Chondrocyte (in vitro differentiated cells): Measurements from ENCODE around the gene MAP2. TPM values are rescaled to one million over a fixed set of nuclear protein-coding genes. Genes with fewer than 3 reads are reported as not detected.

ENCODE experiments used
- DNase-seq: peaks from one replicate; pipeline ENCODE4 v3.0.0; 2021; ENCODE audit warnings: mixed read lengths, low spot score
- H3K27ac Mint-ChIP-seq: one replicate; pipeline ENCODE4 v1.8.0; 2021; ENCODE audit warnings: mild to moderate bottlenecking, moderate library complexity, mixed read lengths; ENCODE audit not compliant: unreplicated experiment
- H3K27me3 Mint-ChIP-seq: 2 replicates; pipeline ENCODE4 v1.8.0; 2021; ENCODE audit warnings: low read depth, mixed read lengths
- H3K36me3 Mint-ChIP-seq: 2 replicates; pipeline ENCODE4 v1.8.0; 2021; ENCODE audit warnings: low read depth, mixed read lengths
- H3K4me1 Mint-ChIP-seq: 2 replicates; pipeline ENCODE4 v1.8.0; 2021; ENCODE audit warnings: low read depth, mild to moderate bottlenecking, mixed read lengths
- H3K4me3 Mint-ChIP-seq: one replicate; pipeline ENCODE4 v1.8.0; 2021; ENCODE audit warnings: mild to moderate bottlenecking, moderate library complexity, mixed read lengths; ENCODE audit not compliant: unreplicated experiment
- H3K9me3 Mint-ChIP-seq: 2 replicates; pipeline ENCODE4 v1.8.0; 2021; ENCODE audit warnings: low read depth, mixed read lengths
- total RNA-seq: library from RNA; stranded (reverse); gene quantifications from 3 replicates; pipeline ENCODE4 v1.2.1, GENCODE V29; 2021
- TF ChIP-seq, protein P1 (sequence below): fragments of 200-600 bp; sonication (generic); IDR thresholded peaks from 2 replicates; pipeline ENCODE4 v1.5.0; 2021; ENCODE audit warnings: antibody characterized with exemption, mild to moderate bottlenecking, moderate library complexity

Gene MAP2
- total RNA-seq, 1 donor from 2014 or later = 13.9 TPM

DNA sequence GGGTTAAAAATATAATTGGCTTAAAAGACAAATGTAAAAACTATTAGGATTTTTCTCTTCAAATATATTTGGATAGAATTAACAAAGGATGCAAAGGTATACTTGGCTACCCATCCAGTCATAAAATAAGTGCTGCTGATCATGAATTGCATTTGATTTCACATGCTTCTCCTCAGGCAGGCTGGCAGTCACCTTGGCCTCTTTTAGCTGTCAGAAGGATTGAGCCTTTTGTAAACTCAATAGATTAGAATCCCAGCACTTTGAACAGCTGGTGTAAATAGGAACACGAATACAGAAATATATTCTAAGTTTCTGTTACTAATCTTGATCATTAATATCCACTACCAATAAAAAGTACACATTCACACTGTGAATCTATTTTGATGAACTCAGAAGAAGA is 178.4 kb downstream of the MAP2 start:
- Mint-ChIP-seq H3K4me1 (no peaks in the 10 kb centered on the region), H3K4me3 (no peak overlapping the region), H3K9me3 (peaks cover 8% of the 10 kb centered on the region), H3K27me3 (peaks cover 4% of the 10 kb centered on the region), H3K36me3 (peaks cover 2% of the 10 kb centered on the region), H3K27ac (no peak overlapping the region)
- DNase-seq = no peak
- TF ChIP-seq, protein P1, sequence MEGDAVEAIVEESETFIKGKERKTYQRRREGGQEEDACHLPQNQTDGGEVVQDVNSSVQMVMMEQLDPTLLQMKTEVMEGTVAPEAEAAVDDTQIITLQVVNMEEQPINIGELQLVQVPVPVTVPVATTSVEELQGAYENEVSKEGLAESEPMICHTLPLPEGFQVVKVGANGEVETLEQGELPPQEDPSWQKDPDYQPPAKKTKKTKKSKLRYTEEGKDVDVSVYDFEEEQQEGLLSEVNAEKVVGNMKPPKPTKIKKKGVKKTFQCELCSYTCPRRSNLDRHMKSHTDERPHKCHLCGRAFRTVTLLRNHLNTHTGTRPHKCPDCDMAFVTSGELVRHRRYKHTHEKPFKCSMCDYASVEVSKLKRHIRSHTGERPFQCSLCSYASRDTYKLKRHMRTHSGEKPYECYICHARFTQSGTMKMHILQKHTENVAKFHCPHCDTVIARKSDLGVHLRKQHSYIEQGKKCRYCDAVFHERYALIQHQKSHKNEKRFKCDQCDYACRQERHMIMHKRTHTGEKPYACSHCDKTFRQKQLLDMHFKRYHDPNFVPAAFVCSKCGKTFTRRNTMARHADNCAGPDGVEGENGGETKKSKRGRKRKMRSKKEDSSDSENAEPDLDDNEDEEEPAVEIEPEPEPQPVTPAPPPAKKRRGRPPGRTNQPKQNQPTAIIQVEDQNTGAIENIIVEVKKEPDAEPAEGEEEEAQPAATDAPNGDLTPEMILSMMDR = no peak

DNA sequence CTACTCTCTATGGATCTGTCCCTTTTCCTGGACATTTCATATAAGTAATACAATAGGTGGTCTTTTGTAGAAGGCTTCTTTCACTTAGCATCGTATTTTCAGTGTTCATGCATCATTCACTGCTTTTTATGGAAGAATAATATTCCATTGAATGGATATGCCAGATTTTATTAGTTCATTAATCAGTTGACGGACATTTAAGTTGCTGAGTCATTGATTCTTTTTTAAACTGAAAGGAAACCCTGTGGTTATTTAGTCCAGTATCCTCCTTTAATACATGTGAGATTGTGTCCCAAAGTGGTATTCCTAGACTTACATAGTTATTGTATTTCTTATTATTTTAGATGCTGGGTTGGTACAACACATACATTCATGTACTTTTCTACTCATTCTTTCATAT is 185.7 kb downstream of the MAP2 start:
- H3K4me3 Mint-ChIP-seq = no peak overlapping the region
- H3K4me1 Mint-ChIP-seq = peaks cover 6% of the 10 kb centered on the region
- H3K27ac Mint-ChIP-seq = no peak overlapping the region
- H3K36me3 Mint-ChIP-seq = no peaks in the 10 kb centered on the region
- peaks cover 3% of the 10 kb centered on the region for H3K27me3 Mint-ChIP-seq
- DNase-seq = no peak
- TF ChIP-seq, protein P1 = no peak
- H3K9me3 Mint-ChIP-seq = no peaks in the 10 kb centered on the region

GRCh38 chr2:209610631-209611030 is 186.8 kb downstream of the MAP2 start:
- Mint-ChIP-seq H3K9me3 (no peaks in the 10 kb centered on the region), H3K27ac (no peak overlapping the region), H3K4me1 (peaks cover 13% of the 10 kb centered on the region), H3K36me3 (no peaks in the 10 kb centered on the region), H3K27me3 (peaks cover 3% of the 10 kb centered on the region), H3K4me3 (no peak overlapping the region)
- TF ChIP-seq, protein P1 = no peak
- DNase-seq = no peak

GRCh38 chr2:209613649-209614305 is 189.9 kb downstream of the MAP2 start:
- TF ChIP-seq, protein P1 = no peak
- Mint-ChIP-seq H3K4me1 (peaks cover 13% of the 10 kb centered on the region), H3K9me3 (no peaks in the 10 kb centered on the region), H3K36me3 (no peaks in the 10 kb centered on the region), H3K27me3 (peaks cover 3% of the 10 kb centered on the region), H3K27ac (no peak overlapping the region), H3K4me3 (no peak overlapping the region)
- DNase-seq = no peak

DNA sequence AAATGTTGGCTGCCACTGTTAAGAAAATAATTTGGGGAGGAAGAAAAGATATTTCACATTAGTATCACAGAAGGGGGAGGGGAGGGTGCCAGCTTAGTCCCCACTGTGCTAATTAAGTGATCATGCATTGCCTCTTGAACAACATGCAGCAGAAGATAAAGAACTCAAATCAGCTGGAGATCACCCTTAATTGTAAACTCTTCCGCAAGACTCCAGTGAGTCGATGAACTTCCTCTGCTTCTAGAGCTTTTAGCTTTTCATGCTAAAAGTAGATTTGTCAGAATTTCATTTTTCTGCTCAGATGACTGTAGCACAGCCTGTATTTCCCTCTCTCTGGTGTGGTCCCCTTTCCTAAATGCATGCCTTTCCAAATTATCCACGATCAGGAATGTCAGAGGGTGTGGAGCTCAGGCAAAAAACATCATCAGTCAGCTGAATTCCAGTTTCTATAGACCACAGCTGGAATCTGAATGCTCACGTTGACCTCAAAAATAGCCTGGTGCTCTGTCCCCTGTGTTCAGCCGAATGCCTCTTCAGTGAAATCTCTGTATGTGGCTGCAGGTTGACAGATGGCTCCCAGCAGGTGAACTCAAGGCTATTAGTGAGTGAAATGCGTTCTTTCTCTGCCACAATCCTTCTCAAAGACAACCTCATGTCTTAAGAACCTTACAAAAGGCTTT is 191.0 kb downstream of the MAP2 start:
- no peak overlapping the region for H3K4me3 Mint-ChIP-seq
- peaks cover 3% of the 10 kb centered on the region for H3K27me3 Mint-ChIP-seq
- no peaks in the 10 kb centered on the region for H3K9me3 Mint-ChIP-seq
- TF ChIP-seq, protein P1 = no peak
- DNase-seq = no peak
- no peaks in the 10 kb centered on the region for H3K36me3 Mint-ChIP-seq
- peaks cover 13% of the 10 kb centered on the region for H3K4me1 Mint-ChIP-seq
- H3K27ac Mint-ChIP-seq = no peak overlapping the region
